H9 (cell line): ENCODE data around the gene LIMS4. TPM values are rescaled to one million over a fixed set of nuclear protein-coding genes. Genes with fewer than 3 reads are reported as not detected.
"Not testable (repeated sequence)": the region's sequence is repeated elsewhere in the genome, so short reads cannot be mapped to it uniquely, and the experiment has no call there.

Experiments
- DNase-seq: peaks from one replicate; pipeline ENCODE4 v3.0.0-alpha.2; 2017
- H2AFZ ChIP-seq: one replicate; pipeline ENCODE4 v1.6.1; 2013; ENCODE audit warnings: mild to moderate bottlenecking, low read length, control low read depth, moderate library complexity
- H2AK5ac ChIP-seq: 2 replicates; pipeline ENCODE4 v1.6.1; 2013; ENCODE audit warnings: low read length, control low read depth, mixed read lengths; ENCODE audit not compliant: insufficient read length
- H2BK120ac ChIP-seq: one replicate; pipeline ENCODE4 v1.6.1; 2013; ENCODE audit warnings: low read depth, mild to moderate bottlenecking, low read length, control low read depth, inconsistent platforms; ENCODE audit not compliant: poor library complexity, severe bottlenecking
- H2BK12ac ChIP-seq: 2 replicates; pipeline ENCODE4 v1.6.1; 2013; ENCODE audit warnings: low read length, control low read depth, mixed read lengths, low read depth; ENCODE audit not compliant: insufficient read length
- H2BK15ac ChIP-seq: 2 replicates; pipeline ENCODE4 v1.6.1; 2013; ENCODE audit warnings: low read depth, low read length, control low read depth
- H2BK20ac ChIP-seq: one replicate; pipeline ENCODE4 v1.6.1; 2013; ENCODE audit warnings: low read depth, mild to moderate bottlenecking, low read length, control low read depth, inconsistent platforms; ENCODE audit not compliant: poor library complexity, severe bottlenecking
- H2BK5ac ChIP-seq: 2 replicates; pipeline ENCODE4 v1.6.1; 2013; ENCODE audit warnings: low read length, control low read depth, mixed read lengths; ENCODE audit not compliant: insufficient read length
- H3K14ac ChIP-seq: 2 replicates; pipeline ENCODE4 v1.6.1; 2013; ENCODE audit warnings: low read length, control low read depth; ENCODE audit not compliant: insufficient read depth
- H3K18ac ChIP-seq: 2 replicates; pipeline ENCODE4 v1.6.1; 2013; ENCODE audit warnings: low read depth, mild to moderate bottlenecking, mixed read lengths, low read length, control low read depth; ENCODE audit not compliant: insufficient read length
- H3K23ac ChIP-seq: 2 replicates; pipeline ENCODE4 v1.6.1; 2013; ENCODE audit warnings: low read length, control low read depth, mixed read lengths, low read depth; ENCODE audit not compliant: insufficient read length
- H3K23me2 ChIP-seq: 2 replicates; pipeline ENCODE4 v1.6.1; 2013; ENCODE audit warnings: low read depth, mild to moderate bottlenecking, mixed read lengths, low read length, control low read depth; ENCODE audit not compliant: insufficient read length, poor library complexity, severe bottlenecking
- H3K27ac ChIP-seq: 2 replicates; pipeline ENCODE4 v1.5.1; 2013; ENCODE audit warnings: low read length, control low read depth, mixed read lengths, low read depth; ENCODE audit not compliant: insufficient read length
- H3K27me3 ChIP-seq: 2 replicates; pipeline ENCODE4 v1.6.1; 2013; ENCODE audit warnings: low read length, control low read depth, inconsistent platforms; ENCODE audit not compliant: insufficient read depth
- H3K4ac ChIP-seq: 2 replicates; pipeline ENCODE4 v1.6.1; 2013; ENCODE audit warnings: low read depth, mild to moderate bottlenecking, control low read depth, inconsistent platforms, low read length, moderate library complexity
- H3K4me1 ChIP-seq: 2 replicates; pipeline ENCODE4 v1.6.1; 2013; ENCODE audit warnings: low read length, control low read depth, inconsistent platforms; ENCODE audit not compliant: insufficient read depth
- H3K4me2 ChIP-seq: 2 replicates; pipeline ENCODE4 v1.6.1; 2013; ENCODE audit warnings: low read length, control low read depth, mixed read lengths; ENCODE audit not compliant: insufficient read length, insufficient read depth
- H3K56ac ChIP-seq: 2 replicates; pipeline ENCODE4 v1.6.1; 2013; ENCODE audit warnings: low read depth, mild to moderate bottlenecking, mixed read lengths, low read length, control low read depth; ENCODE audit not compliant: insufficient read length
- H3K79me1 ChIP-seq: 2 replicates; pipeline ENCODE4 v1.6.1; 2013; ENCODE audit warnings: low read depth, mild to moderate bottlenecking, moderate library complexity, low read length, control low read depth, inconsistent platforms; ENCODE audit not compliant: insufficient read depth, poor library complexity, severe bottlenecking
- H3K79me2 ChIP-seq: 2 replicates; pipeline ENCODE4 v1.6.1; 2013; ENCODE audit warnings: low read length, control low read depth, inconsistent platforms; ENCODE audit not compliant: insufficient read depth
- H3K9ac ChIP-seq: 2 replicates; pipeline ENCODE4 v1.6.1; 2013; ENCODE audit warnings: low read length, control low read depth, mixed read lengths; ENCODE audit not compliant: insufficient read length; ENCODE audit errors: extremely low read depth
- H3K9me3 ChIP-seq: one replicate; pipeline ENCODE4 v1.6.1; 2013; ENCODE audit warnings: low read depth, low read length, inconsistent platforms; ENCODE audit not compliant: control insufficient read depth
- H3T11ph ChIP-seq: one replicate; pipeline ENCODE4 v1.6.1; 2013; ENCODE audit warnings: mild to moderate bottlenecking, low read length, control low read depth, inconsistent platforms
- H4K20me1 ChIP-seq: one replicate; pipeline ENCODE4 v1.6.1; 2013; ENCODE audit not compliant: control insufficient read depth, insufficient read length, insufficient read depth
- H4K5ac ChIP-seq: 2 replicates; pipeline ENCODE4 v1.6.1; 2013; ENCODE audit warnings: low read depth, mild to moderate bottlenecking, mixed read lengths, low read length, control low read depth; ENCODE audit not compliant: insufficient read length
- H4K8ac ChIP-seq: replicated peaks from 2 replicates; pipeline ENCODE4 v1.6.1; 2013; ENCODE audit warnings: low read length, control low read depth, mixed read lengths, low read depth; ENCODE audit not compliant: insufficient read length
- H4K91ac ChIP-seq: 2 replicates; pipeline ENCODE4 v1.6.1; 2013; ENCODE audit warnings: low read depth, mild to moderate bottlenecking, moderate library complexity, mixed read lengths, low read length, control low read depth; ENCODE audit not compliant: insufficient read length
- H3K27ac Mint-ChIP-seq, 3 experiments: 2 replicates in 2 of 3; 3 replicates in 1 of 3; pipeline ENCODE4 v1.8.0; 2020 to 2021; ENCODE audit warnings: mixed read lengths in 3 of 3, mild to moderate bottlenecking in 1 of 3, moderate library complexity in 1 of 3
- H3K27me3 Mint-ChIP-seq: 2 replicates; pipeline ENCODE4 v1.8.0; 2021; ENCODE audit warnings: low read depth, mild to moderate bottlenecking, moderate library complexity, mixed read lengths
- H3K36me3 Mint-ChIP-seq, 3 experiments: 2 replicates in 2 of 3; 3 replicates in 1 of 3; pipeline ENCODE4 v1.8.0; 2020 to 2021; ENCODE audit warnings: low read depth in 3 of 3, mixed read lengths in 3 of 3; ENCODE audit not compliant: insufficient read depth in 1 of 3
- H3K4me1 Mint-ChIP-seq, 2 experiments: 2 replicates each; pipeline ENCODE4 v1.8.0; 2020; ENCODE audit warnings: mixed read lengths in 2 of 2
- H3K4me3 Mint-ChIP-seq, 2 experiments: 2 replicates in 1 of 2; 3 replicates in 1 of 2; pipeline ENCODE4 v1.8.0; 2020 to 2021; ENCODE audit warnings: mild to moderate bottlenecking in 2 of 2, mixed read lengths in 2 of 2, moderate library complexity in 1 of 2
- H3K9me3 Mint-ChIP-seq, 2 experiments: 2 replicates in 1 of 2; 3 replicates in 1 of 2; pipeline ENCODE4 v1.8.0; 2020; ENCODE audit warnings: mild to moderate bottlenecking in 2 of 2, mixed read lengths in 2 of 2, moderate library complexity in 1 of 2
- WGBS: extraction: QIAGEN DNeasy Blood & Tissue Kit; methylation state at CpG from one replicate; pipeline ENCODE4 v1.1.7; 2013; ENCODE audit warnings: missing lambda C conversion rate, low lambda C conversion rate, mixed read lengths; ENCODE audit not compliant: insufficient read length; ENCODE audit errors: extremely low coverage; 5-methylcytosine and 5-hydroxymethylcytosine counted together
- total RNA-seq: library from RNA; stranded (reverse); gene quantifications from 2 replicates; pipeline ENCODE4 v1.2.1, GENCODE V29; 2021

LIMS4 gene
- total RNA-seq, 1 experiment from 2014 or later, result 0.55 TPM

- not testable (repeated sequence) for H4K5ac ChIP-seq, H3K9ac ChIP-seq, H3K14ac ChIP-seq, H3K27ac Mint-ChIP-seq, H2AK5ac ChIP-seq, H3K36me3 Mint-ChIP-seq, H3K4me3 Mint-ChIP-seq, H3K23ac ChIP-seq, H3K4me1 Mint-ChIP-seq, H4K20me1 ChIP-seq, H3K56ac ChIP-seq, H4K8ac ChIP-seq, H3K23me2 ChIP-seq, H3K4ac ChIP-seq, H3K18ac ChIP-seq, H3T11ph ChIP-seq, H2BK5ac ChIP-seq, H2BK20ac ChIP-seq, H2BK15ac ChIP-seq, H3K9me3 Mint-ChIP-seq, H2AFZ ChIP-seq, H3K9me3 ChIP-seq, H3K79me1 ChIP-seq, H3K27me3 Mint-ChIP-seq, H2BK12ac ChIP-seq, DNase-seq, H3K4me1 ChIP-seq, H4K91ac ChIP-seq, H3K79me2 ChIP-seq, H3K27me3 ChIP-seq, H2BK120ac ChIP-seq, H3K4me2 ChIP-seq, H3K27ac ChIP-seq
- no CpG with 5 or more reads among the region's 1 CpG for WGBS
Observed at GRCh38 chr2:110488991-110489390, 16.4 kb upstream of the LIMS4 start.

DNA sequence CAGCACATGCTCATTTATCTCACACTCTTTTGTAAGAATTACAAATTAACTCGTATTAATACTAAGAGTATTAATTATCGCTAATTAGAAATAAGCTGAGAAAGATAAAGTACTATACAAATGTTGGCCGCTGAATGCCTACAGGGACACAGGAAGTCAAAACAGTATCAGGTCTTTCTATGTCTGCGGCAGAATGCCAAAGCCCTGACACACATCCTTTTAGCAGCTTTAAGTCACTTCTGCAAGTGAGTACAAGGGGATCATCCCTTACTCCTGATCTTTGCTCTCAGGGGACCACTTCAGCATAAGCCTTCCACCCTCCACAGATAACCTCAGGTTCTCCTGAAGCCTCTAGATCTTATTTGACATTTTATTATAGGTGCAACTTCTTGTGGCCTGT lies 10.1 kb upstream of the LIMS4 start:
- H2AFZ ChIP-seq, H3K4me2 ChIP-seq, H4K8ac ChIP-seq, H2BK120ac ChIP-seq, H4K20me1 ChIP-seq, H3K9me3 Mint-ChIP-seq, H3K4me3 Mint-ChIP-seq, H3K4me1 ChIP-seq, H4K91ac ChIP-seq, H3K79me2 ChIP-seq, H3K14ac ChIP-seq, H2AK5ac ChIP-seq, H4K5ac ChIP-seq, H3T11ph ChIP-seq, H3K79me1 ChIP-seq, H3K9me3 ChIP-seq, H3K27ac ChIP-seq, H3K56ac ChIP-seq, H3K9ac ChIP-seq, H3K27ac Mint-ChIP-seq, H2BK20ac ChIP-seq, H2BK5ac ChIP-seq, H3K18ac ChIP-seq, H3K23ac ChIP-seq, H3K36me3 Mint-ChIP-seq, H3K4me1 Mint-ChIP-seq, DNase-seq, H3K27me3 Mint-ChIP-seq, H3K23me2 ChIP-seq, H3K27me3 ChIP-seq, H2BK15ac ChIP-seq, H3K4ac ChIP-seq, H2BK12ac ChIP-seq: not testable (repeated sequence)
- no CpG with 5 or more reads among the region's 4 CpGs for WGBS
